NAMALWA (cell line): Measurements from ENCODE around the gene CIC.

ENCODE experiments used
- DNase-seq: peaks from one replicate; pipeline ENCODE4 v3.0.0-alpha.2; 2015; ENCODE audit warnings: low spot score

CIC gene

DNA sequence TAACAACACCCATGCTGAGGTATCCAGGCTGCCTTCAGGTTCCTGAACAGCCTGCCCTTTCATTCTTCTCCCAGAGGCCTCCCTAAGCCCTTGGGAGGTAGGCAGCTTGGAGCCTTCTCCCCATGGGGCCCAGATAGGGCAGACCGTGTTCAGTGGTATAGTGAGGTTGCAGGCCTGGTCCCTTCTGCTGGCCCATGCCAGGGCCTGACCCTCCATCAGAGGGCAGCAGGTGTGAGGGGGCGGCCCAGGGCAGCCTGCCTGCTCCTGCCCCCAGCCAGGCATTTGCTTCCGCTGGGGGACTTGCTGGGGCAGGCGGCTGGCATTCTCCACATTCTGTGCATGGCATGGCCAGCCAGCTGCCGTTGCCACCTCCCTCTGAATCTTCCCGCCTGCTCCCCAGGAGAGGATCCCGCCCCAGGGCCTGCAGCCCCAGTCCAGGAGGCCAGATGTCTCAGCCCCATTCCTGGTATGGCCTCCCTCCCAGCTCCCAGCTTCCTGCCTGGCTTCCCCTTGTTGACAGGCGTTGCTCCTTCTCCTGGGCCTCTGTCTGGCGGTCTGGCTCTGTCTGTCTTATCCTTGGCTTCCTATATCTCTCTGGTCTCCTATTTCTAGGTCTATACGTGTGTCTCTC lies 8.9 kb downstream of the CIC start:
- no peak for DNase-seq

DNA sequence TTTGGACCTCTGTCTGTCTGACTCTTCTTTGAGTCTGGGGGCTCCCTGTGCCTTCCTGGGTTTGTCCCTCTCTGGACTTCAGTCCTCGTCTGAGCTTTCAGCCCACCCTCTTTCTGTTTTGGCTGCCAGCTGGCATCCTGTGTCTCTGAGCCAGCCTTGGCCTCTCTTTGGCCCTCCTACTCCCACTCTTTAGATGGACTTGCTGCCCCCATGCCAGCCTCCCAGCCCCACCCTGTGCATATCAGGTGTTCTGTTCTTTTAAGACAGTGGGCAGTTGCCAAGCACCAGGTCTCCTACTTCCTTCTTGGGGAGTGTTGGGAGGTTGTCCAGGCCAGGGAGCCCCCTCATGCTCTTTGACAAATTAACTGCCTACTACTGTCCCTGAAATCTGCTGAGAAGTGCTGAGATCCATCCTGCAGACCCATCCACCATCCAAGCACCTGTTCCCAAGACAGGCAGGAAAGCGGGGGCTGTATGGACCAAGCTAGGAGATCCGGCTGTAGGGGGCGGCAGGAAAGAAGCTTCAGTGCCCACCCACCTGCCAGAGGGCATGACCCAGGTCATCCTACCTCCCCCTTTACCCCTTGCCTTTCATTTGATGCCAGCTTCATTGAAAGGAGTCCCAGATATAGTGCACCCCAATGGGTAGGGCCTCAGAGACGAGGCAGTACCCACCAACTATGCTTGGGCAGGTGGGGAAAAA lies 9.6 kb downstream of the CIC start:
- DNase-seq = no peak

DNA sequence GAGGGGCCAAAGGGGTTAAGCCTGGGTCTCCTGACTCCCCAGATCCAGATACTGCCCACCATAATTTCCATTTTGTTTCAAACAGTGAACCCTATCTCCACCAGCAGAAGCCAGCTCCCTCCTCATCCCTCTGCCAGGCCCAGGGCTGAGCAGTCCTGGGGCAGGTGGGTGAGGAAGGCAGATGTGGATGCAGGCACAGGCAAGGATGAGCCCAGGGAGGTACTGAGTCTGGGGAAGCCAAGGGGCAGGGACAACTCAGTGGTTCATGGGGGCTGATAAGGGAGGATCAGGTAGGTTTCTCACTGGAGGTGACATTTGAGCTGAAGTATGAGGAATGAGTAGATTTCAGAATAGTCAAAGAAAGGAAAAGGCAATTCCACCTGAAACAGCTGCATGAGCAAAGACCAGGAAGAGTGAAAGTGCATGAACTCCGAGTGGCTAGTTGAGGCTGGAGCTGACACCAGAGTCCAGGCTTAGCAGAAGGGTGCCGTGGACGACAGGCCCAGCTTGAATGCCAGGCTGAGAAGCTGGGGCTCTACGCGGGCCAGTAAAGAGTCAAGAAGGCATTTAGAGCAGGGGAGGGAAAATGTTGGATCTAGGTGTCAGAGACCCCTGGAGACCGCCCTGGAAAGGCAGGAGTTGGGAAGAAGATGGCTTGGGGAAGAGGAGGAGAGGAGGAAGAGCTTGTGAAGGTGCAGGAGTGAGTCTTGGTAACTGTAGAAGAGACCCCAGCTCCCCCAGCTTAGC lies 10.3 kb downstream of the CIC start:
- DNase-seq = no peak

DNA sequence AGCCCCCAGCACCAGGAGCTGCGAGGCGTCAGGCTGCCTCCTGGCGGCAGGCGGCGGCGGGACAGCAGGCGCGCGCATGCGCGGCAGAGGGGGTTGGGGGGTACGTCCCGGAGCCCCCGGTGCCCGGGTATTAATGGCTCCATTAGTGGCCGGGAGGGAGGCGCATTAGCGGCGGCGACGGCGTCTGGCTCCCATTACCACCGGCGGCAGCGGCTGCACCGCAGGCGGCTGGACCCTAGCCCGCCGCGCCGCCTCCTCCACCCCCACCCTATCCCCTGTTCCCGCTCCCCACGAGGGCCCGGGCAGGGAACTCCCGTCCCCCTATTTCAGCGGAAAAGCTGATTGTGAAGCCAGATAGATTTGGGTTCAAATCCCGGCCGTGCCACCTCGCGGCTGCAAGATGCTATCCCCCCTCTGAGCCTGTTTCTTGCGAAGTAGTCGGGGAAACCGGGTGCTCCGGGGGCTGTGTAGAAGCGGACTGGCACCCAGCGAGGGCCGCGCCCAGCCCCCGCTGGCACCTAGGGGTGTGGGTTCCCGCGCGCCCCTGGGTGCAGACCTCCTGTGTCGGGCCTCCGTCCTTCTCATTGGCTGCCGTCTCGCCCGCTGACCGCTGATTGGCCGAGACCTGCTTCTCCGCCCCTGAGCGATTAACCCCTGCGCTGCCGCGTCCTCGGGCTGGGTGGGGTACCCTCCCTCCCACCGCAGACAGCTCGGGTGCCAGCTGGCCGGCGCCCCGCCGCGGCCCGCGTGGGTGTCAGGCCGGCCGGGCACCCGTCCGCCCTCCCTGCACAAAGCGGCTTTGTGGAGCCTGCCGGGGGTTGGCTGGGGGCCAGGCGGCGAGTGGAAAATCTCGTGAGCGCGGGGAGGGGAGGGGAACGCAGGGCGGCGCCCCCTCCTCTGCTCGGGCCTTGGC lies 11.1 kb downstream of the CIC start:
- peak; percentile 95 for DNase-seq

DNA sequence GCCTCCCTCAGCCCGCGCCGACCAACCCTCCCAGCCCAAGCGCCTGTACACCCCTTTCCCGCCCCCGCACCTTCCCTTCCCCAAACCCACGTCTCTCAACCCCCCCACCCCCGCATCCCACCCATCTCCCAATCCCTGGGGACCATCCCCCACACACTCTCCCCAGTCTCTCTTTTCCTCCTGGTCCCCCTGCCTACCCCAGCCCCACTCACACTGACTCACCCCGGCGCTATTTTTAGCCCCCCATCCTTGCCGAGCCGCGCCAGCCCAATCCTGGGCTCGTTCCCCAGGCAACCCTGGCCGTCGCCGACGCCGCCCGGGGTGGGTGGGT lies 11.7 kb downstream of the CIC start:
- no peak for DNase-seq

DNA sequence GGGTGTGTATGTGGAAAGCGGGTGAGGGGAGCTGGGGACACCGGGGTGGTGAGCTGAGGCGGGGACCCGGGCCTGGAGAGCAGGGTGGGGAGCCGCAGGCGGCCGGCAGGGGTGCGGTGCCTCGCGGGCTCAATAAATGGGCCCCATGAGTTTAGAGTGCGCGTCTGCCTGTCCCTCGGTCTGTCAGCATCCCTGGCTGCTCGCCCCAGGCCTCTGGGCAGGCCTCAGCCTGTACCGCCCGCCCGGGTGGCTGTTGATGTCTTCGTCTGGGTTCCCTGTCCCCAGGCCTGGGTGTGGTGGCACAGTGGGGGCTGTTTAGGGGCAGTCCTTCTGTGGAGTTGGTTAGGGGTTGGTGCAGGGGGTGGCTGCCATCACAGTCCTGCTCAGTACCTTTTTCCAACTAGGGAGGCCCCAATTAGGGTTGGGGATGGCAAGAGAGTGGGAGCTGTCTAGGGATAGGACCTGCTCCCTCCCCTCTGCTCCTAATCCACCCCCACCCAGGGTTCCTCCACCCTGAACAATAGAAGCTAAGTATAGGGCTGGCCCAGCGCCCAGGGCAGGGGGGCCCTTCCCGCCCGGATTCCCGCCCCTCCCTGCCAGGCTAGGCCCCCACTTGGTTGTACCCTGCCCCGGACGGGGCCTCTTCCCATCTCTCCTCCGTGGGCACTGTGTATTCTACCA lies 12.2 kb downstream of the CIC start:
- DNase-seq = peak; percentile 58

DNA sequence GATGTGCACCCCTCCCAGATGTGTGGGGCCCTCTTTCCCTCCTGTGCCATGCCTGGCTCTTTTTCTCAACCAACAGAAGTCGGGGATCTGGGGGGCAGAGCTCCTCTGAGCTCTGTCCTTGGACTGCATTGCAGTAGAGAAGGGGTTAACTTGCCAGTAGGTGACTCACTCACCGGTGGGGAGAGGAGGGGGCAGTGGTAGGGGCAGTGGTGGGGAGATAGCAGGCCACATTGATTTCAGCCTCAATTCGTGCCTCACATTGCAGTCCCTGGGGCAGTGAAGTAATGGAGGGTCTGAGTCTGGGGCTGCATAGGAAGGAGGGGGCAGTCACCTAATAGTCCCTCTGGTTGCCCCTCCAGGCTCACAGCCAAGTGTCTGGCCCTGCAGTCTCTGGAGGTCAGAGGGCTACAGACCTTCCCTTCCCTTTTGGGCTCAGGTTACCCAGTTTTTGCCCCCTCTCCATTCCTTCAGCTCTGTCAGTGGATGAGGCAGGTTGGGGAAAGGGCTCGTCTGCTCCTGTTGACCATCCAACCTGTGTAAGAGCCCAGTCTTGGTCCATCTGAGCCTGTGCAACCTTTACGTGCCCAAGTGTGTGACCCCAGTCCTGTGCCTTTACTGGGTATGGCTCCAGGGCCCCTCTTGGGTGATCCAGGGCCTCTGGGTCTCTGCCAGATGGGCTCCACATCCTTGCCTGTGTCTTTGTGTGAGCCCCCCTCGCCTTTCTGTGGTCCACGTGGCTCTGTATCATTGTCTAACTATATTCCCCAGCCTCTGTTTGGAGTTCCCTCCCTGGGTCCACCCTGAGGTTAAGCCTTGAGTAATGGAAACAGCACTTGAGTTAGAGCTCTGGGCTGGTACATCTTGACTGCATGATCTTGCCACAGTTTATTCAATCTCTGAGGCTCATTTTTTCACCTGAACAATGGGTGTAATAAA lies 13.0 kb downstream of the CIC start:
- DNase-seq = peak; percentile 43

DNA sequence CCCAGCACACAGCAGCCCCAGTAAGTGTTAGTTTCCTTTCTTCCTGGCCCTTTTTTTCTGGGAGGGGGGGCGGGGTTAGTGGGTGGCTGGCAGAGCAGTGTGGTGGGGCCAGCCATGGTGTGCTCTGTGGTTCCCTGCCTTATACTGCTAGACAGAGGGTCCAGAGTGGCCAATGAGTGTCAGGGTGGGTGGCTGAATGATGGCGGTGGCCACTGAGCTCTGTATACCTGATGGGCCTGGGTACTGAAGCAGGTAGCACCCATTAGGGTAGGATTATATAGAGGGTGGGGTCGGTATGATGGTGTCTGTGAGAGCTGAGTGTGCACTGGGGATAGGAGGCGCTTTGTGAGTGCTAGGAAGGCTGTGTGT lies 13.8 kb downstream of the CIC start:
- no peak for DNase-seq

DNA sequence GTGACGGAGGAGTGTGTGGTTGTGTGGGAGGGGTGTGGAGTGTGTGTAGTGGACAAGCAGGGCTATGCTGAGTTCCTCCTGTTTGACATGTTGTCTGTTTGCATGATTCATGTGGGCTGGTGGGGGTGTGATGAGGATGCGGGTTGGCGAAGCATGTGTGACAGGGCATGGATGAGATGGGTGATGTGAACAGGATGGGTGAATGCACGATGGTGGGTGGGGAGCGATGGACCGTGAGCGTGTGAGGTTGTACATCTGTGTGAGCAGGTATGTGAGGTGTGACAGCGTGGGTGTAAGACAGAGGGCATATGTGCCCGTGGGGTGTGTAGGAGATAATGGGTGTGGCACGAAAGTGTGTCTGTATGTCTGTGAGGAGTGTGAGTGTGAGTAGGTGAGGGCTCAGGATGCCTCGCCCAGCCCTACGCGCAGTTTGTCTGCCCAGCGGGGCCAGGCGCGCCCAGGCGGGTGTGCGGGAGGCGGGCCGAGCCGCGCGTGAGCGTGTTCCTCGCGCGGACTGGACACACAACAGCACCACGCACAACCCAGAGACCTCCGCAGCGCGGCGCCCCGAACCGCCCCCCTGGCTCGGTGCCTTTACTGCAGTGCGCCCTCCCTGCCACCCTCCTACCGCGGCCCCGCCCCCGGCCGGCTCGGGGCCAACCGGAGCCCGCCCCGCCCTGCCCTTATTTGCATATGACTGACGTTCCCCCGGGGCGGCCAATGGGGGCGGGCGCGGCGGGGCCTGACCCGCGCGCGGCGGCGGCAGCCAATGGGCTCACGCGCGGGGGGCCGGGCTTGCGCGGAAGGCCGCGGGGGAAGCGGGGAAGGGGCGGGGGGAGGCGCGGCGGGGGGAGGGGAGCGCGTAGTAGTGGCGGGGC lies 14.4 kb downstream of the CIC start:
- peak; percentile 95 for DNase-seq

DNA sequence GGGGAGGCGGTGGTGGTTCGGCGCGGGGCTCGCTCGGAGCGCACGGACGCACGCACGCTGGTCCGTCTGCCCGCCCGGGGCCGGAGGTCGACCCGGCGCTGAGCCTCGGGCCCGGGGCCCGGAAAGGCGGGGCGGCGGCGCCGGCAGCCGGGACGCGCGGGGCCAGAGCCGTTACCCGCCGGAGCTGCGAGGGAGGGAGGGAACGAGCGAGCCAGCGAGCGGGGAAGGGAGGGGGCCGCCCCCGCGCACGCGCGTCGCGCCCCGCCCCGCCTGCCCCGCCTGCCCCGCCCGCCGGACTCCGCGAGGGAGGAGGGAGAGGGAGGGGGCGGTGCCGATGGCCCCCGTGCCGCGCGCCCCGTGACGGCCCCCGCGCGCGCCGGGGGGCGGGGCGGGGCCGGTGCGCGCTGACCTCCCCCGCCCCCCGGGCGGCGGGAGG lies 15.0 kb downstream of the CIC start:
- peak; percentile 78 for DNase-seq

DNA sequence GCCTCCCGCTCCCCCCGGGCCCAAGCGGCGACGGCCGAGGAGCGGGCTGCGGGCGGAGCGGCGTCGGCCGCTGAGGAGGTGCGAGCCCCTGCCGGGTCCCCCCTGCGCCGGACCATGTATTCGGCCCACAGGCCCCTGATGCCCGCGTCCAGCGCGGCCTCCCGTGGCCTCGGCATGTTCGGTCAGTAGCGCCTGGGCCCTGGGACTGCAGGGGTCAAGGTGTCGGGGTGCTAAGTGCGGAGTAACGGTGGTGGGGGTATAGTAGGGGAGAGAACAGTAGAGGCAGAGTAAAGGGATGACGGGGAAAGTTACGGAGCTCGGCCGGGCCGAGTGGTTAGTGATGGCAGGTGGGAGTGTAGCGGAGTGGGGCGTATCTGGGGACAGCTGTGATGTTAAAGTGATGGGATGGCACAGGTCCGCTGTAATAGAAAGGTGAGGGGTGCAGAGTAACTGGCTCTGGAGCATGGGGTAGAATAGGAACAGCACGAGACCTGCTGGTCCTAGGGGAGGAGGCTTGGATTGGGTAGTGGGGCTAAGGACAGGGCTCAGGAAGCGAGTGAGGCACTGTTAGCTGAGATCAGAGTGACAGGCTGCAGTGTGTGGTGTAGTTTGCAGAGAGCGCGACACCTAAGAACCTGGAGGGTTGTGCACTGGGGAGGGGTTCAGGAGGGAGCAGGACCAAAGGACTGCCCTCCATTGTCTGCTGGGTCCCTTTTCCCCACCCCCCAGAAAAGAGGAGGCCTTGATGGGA lies 15.7 kb downstream of the CIC start:
- DNase-seq = peak; percentile 70

DNA sequence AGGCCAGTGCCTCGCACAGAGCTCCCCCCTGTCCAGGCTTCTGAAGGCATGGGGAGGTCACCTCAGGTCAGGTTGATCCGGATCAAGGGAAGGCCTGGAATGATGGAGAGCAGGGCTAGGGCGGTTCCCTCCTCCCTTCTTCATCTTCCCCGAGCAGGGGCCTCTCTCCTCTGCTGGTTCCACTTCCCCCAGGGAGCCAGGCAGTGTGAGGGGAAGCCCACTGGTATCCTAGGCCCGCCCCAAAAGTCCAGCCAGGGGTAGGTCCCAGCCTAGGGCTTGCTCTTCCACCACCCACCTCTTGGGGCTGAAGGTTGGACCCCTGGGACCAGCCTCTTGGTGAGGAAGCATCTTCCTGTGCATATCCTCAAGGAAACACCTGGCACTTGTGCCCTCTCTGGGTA lies 16.5 kb downstream of the CIC start:
- DNase-seq = peak; percentile 49

DNA sequence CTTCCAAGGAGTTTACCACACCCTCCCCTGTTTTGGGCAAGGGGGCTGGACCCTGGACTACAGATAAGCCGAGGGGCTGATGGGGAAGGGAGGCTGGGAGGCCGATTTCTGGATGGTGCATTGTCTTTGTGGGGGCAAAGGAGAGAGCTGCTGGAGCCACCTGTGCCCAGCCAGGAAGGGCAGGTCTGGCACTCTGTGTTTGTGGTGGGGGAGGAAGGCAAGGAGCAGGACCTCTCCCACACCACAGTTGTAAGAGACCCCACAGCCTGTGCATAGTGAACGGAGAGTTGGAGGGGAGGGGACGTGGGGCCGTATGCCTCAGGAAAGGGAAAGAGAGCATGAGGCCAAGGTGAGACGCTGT lies 16.9 kb downstream of the CIC start:
- DNase-seq = no peak

DNA sequence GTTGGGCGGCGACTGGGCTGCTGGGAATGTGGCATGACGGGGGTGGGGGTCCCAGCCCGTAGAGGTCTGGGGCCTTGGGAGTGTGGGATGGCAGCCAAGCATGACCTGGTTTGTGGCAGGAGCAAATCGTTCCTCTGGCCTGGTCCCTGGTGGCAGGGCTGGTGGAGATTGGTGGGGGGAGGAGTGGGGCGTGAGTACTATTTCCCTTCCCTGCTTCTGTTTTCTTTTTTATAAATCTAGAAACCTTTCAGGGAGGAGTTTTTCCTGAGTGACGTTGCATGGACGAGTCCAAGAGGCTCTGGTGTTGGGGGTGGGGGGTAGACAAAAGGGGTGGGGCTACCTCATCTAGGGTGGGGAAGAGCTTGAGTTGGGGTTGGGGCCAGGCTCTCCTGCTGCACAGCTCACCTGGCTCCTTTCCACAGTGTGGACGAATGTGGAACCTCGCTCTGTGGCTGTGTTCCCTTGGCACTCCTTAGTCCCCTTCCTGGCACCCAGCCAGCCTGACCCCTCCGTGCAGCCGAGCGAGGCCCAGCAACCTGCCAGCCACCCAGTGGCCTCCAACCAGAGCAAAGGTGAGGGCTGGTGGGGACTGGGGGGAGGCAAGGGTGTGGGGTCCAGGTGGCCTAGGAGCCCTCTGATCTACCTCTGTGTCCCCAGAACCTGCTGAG lies 17.4 kb downstream of the CIC start:
- DNase-seq = no peak

DNA sequence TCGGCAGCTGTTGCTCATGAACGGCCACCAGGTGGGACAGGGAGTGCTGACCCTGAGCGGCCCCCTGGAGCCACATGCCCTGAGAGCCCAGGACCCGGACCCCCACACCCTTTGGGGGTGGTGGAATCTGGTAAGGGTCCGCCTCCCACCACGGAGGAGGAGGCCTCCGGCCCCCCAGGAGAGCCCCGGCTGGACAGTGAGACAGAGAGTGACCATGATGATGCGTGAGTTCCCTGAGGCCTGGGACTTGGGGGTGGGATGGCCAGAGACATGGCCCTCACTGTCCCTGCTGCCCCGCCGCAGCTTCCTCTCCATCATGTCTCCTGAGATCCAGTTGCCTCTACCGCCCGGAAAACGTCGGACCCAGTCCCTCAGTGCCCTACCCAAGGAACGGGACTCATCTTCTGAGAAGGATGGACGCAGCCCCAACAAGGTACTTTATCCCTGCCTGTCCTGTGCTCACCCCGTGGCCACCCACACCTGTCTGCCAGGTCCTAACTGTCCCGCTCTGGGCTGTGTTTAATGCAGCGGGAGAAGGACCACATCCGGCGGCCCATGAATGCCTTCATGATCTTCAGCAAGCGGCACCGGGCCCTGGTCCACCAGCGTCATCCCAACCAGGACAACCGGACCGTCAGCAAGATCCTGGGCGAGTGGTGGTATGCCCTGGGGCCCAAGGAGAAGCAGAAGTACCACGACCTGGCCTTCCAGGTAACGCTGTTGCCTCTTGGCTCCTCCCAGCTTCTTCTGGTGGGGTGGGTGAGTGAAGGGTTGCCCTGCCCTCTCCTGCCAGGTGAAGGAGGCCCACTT lies 18.2 kb downstream of the CIC start:
- DNase-seq = no peak

DNA sequence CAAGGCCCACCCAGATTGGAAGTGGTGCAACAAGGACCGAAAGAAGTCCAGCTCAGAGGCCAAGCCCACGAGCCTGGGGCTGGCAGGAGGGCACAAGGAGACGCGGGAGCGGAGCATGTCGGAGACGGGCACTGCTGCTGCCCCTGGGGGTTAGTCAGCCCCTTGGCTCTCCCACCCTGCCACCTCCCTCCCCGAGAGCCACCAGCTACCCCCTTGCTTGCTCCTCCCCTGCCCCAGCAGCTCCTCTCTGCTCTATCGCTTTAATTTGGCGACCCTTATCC lies 18.7 kb downstream of the CIC start:
- DNase-seq = no peak

DNA sequence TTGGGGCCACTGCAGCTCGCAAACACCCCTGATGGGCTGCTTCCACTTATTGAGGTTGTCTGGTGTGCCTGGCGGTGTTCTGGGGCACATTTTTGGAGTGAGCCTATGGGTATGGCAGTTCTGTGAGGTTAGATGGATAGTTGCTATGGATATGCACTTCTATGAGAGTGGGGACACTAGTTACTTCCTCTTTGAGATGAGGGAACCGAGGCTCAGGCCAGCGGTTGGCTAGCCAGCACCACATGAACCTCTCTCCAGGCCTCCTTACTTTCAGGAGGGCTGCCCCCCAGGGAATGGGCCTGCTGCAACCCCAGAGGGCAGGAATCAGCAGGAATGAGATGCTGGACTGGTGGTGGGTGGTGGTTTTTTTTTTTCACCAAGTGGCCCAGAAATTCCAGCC lies 19.3 kb downstream of the CIC start:
- DNase-seq = no peak
